HepG2 (cell line): ENCODE data around the gene ABTB2. TPM values are rescaled to one million over a fixed set of nuclear protein-coding genes. Genes with fewer than 3 reads are reported as not detected.

Experiments
- MYNN ChIP-seq: sonication (generic); formaldehyde crosslinking; IDR thresholded peaks from 2 replicates; pipeline ENCODE4 v1.4.0; 2020; ENCODE audit warnings: mild to moderate bottlenecking, low read depth, missing genetic modification reagents
- ZNF251 ChIP-seq: sonication (generic); formaldehyde crosslinking; IDR thresholded peaks from 2 replicates; pipeline ENCODE4 v1.9.0; 2021; ENCODE audit warnings: mild to moderate bottlenecking, missing genetic modification reagents
- ZNF691 ChIP-seq: sonication (generic); formaldehyde crosslinking; IDR thresholded peaks from 2 replicates; pipeline ENCODE4 v1.4.0; 2020; ENCODE audit warnings: missing genetic modification reagents, low read depth, mild to moderate bottlenecking, borderline replicate concordance
- polyA plus RNA-seq, 8 experiments: library from polyadenylated mRNA; depleted of rRNA in 3 of 8; stranded (reverse) in 7 of 8; unstranded in 1 of 8; fragments of >200 nt; fragmentation: Illumina TruSeq in 4 of 8; extraction: Trizol in 4 of 8; gene quantifications; 2 replicates each; pipeline versions ENCODE4 v1.2.1 to v1.2.3, GENCODE V29; 2011 to 2016; ENCODE audit warnings: low read depth in 4 of 8, missing spikeins in 1 of 8, mixed read lengths in 1 of 8; ENCODE audit not compliant: insufficient read depth in 1 of 8
- total RNA-seq, 5 experiments: library from RNA; depleted of rRNA; stranded (reverse); fragments of >200 nt; fragmentation: Illumina TruSeq; extraction: Trizol; gene quantifications; 2 replicates each; pipeline ENCODE4 v1.2.3, GENCODE V29; 2016; ENCODE audit warnings: low read depth in 1 of 5
- TF ChIP-seq, protein P1 (sequence below): sonication (generic); formaldehyde crosslinking; IDR thresholded peaks from 2 replicates; pipeline ENCODE4 v1.5.0; 2020; ENCODE audit warnings: missing genetic modification reagents
- TF ChIP-seq, protein P2 (sequence below), 2 experiments: sonication (generic) in 1 of 2; formaldehyde crosslinking in 1 of 2; IDR thresholded peaks; 2 replicates each; pipeline versions ENCODE4 v1.6.1 to v1.9.0; 2014 to 2022; ENCODE audit warnings: antibody characterized with exemption in 1 of 2, borderline replicate concordance in 1 of 2, inconsistent platforms in 1 of 2, low read depth in 1 of 2, missing genetic modification reagents in 1 of 2

The ABTB2 gene
- total and polyA plus RNA-seq, 2 of the 13 experiments (the other 11 are each of a cell fraction or from before 2014, with no cell fraction given), result 5.1 to 15.4 TPM

- TF ChIP-seq, protein P1, sequence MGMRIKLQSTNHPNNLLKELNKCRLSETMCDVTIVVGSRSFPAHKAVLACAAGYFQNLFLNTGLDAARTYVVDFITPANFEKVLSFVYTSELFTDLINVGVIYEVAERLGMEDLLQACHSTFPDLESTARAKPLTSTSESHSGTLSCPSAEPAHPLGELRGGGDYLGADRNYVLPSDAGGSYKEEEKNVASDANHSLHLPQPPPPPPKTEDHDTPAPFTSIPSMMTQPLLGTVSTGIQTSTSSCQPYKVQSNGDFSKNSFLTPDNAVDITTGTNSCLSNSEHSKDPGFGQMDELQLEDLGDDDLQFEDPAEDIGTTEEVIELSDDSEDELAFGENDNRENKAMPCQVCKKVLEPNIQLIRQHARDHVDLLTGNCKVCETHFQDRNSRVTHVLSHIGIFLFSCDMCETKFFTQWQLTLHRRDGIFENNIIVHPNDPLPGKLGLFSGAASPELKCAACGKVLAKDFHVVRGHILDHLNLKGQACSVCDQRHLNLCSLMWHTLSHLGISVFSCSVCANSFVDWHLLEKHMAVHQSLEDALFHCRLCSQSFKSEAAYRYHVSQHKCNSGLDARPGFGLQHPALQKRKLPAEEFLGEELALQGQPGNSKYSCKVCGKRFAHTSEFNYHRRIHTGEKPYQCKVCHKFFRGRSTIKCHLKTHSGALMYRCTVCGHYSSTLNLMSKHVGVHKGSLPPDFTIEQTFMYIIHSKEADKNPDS (CRISPR knock-in tag), result no peak
- no peak for TF ChIP-seq MYNN
- TF ChIP-seq, protein P2, sequence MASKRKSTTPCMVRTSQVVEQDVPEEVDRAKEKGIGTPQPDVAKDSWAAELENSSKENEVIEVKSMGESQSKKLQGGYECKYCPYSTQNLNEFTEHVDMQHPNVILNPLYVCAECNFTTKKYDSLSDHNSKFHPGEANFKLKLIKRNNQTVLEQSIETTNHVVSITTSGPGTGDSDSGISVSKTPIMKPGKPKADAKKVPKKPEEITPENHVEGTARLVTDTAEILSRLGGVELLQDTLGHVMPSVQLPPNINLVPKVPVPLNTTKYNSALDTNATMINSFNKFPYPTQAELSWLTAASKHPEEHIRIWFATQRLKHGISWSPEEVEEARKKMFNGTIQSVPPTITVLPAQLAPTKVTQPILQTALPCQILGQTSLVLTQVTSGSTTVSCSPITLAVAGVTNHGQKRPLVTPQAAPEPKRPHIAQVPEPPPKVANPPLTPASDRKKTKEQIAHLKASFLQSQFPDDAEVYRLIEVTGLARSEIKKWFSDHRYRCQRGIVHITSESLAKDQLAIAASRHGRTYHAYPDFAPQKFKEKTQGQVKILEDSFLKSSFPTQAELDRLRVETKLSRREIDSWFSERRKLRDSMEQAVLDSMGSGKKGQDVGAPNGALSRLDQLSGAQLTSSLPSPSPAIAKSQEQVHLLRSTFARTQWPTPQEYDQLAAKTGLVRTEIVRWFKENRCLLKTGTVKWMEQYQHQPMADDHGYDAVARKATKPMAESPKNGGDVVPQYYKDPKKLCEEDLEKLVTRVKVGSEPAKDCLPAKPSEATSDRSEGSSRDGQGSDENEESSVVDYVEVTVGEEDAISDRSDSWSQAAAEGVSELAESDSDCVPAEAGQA (IDR thresholded peaks at IDR 0.05; ENCODE audit: low read depth), result no peak
- TF ChIP-seq, protein P2 (CRISPR knock-in tag; IDR thresholded peaks at IDR 0.05; ENCODE audit: borderline replicate concordance), result no peak
- no peak for TF ChIP-seq ZNF251 (CRISPR knock-in tag)
- TF ChIP-seq ZNF691 (CRISPR knock-in tag), result no peak
Observed at GRCh38 chr11:34355726-34356125, 2.1 kb downstream of the ABTB2 start (continued).
